K562 (cell line): ENCODE results near the gene SYF2. TPM values are rescaled to one million over a fixed set of nuclear protein-coding genes. Genes with fewer than 3 reads are reported as not detected.
A peak's percentile ranks its signal among the peaks of the same experiment; 100 is the strongest.

Experiments
- ARID1B ChIP-seq: fragments of 450-650 bp; IDR thresholded peaks from 2 replicates; pipeline ENCODE4 v1.6.1; 2016; ENCODE audit warnings: antibody characterized with exemption, mild to moderate bottlenecking, inconsistent platforms
- CBX1 ChIP-seq: sonication (generic); IDR thresholded peaks from 2 replicates; pipeline ENCODE4 v1.6.1; 2016; ENCODE audit warnings: antibody characterized with exemption, low read depth, mild to moderate bottlenecking
- COPS2 ChIP-seq: fragments of 450-650 bp; conservative IDR thresholded peaks from 2 replicates; pipeline ENCODE4 v1.6.1; 2016; ENCODE audit warnings: mild to moderate bottlenecking, moderate library complexity
- CTBP1 ChIP-seq: fragments of 450-650 bp; IDR thresholded peaks from 2 replicates; pipeline ENCODE4 v1.6.1; 2016; ENCODE audit warnings: borderline replicate concordance
- DPF2 ChIP-seq: fragments of 450-650 bp; IDR thresholded peaks from 2 replicates; pipeline ENCODE4 v1.6.1; 2016
- ELF1 ChIP-seq: fragments of 200-800 bp; sonication (Bioruptor generic); IDR thresholded peaks from 2 replicates; pipeline ENCODE4 v1.6.1; 2016; ENCODE audit warnings: missing genetic modification characterization, missing compliant biosample characterization
- ETV1 ChIP-seq: fragments of 450-650 bp; conservative IDR thresholded peaks from 2 replicates; pipeline ENCODE4 v1.6.1; 2016; ENCODE audit warnings: missing genetic modification characterization, control low read depth, low read depth, missing compliant biosample characterization
- FOXM1 ChIP-seq, 2 experiments: fragments of 450-650 bp in 1 of 2; sonication (generic) in 1 of 2; formaldehyde crosslinking in 1 of 2; IDR thresholded peaks; 2 replicates each; pipeline versions ENCODE4 v1.6.1 to v1.9.0; 2017 to 2022; ENCODE audit warnings: low read depth in 2 of 2, mild to moderate bottlenecking in 2 of 2, missing genetic modification reagents in 1 of 2, moderate library complexity in 1 of 2
- GATA2 ChIP-seq: sonication (generic); formaldehyde crosslinking; IDR thresholded peaks from 2 replicates; pipeline ENCODE4 v1.4.0; 2020; ENCODE audit warnings: mild to moderate bottlenecking, missing genetic modification reagents
- MEIS2 ChIP-seq: fragments of 450-650 bp; IDR thresholded peaks from 2 replicates; pipeline ENCODE4 v1.6.1; 2014; ENCODE audit warnings: mild to moderate bottlenecking; ENCODE audit not compliant: partially characterized antibody
- MTA3 ChIP-seq: fragments of 450-650 bp; formaldehyde crosslinking; IDR thresholded peaks from 2 replicates; pipeline ENCODE4 v1.6.1; 2017; ENCODE audit warnings: mild to moderate bottlenecking, borderline replicate concordance
- MYC ChIP-seq, 2 experiments: fragments of 250-450 bp in 1 of 2; sonication (Bioruptor Pico) in 1 of 2; IDR thresholded peaks; 2 replicates each; pipeline versions ENCODE4 v1.5.1 to v1.6.1; 2012 to 2021; ENCODE audit warnings: low read depth in 2 of 2, borderline replicate concordance in 1 of 2, improper control_type of control experiment in 1 of 2, low read length in 1 of 2, mild to moderate bottlenecking in 1 of 2, moderate library complexity in 1 of 2
- NFATC3 ChIP-seq: fragments of 450-650 bp; IDR thresholded peaks from 2 replicates; pipeline ENCODE4 v1.6.1; 2017; ENCODE audit warnings: mild to moderate bottlenecking
- NR2C1 ChIP-seq, 2 experiments: fragments of 450-650 bp; IDR thresholded peaks; 2 replicates each; pipeline ENCODE4 v1.6.1; 2017; ENCODE audit warnings: mild to moderate bottlenecking in 2 of 2, antibody characterized with exemption in 1 of 2, inconsistent platforms in 1 of 2, missing compliant biosample characterization in 1 of 2, missing genetic modification characterization in 1 of 2
- PBX2 ChIP-seq, 2 experiments: IDR thresholded peaks in 1 of 2; conservative IDR thresholded peaks in 1 of 2; 2 replicates each; pipeline ENCODE4 v1.6.1; 2016; ENCODE audit warnings: low read depth in 2 of 2, mild to moderate bottlenecking in 1 of 2, missing compliant biosample characterization in 1 of 2, missing genetic modification characterization in 1 of 2, moderate library complexity in 1 of 2
- PKNOX1 ChIP-seq: fragments of 450-650 bp; IDR thresholded peaks from 2 replicates; pipeline ENCODE4 v1.6.1; 2016
- RCOR1 ChIP-seq, 2 experiments: IDR thresholded peaks; 2 replicates each; pipeline ENCODE4 v1.6.1; 2012; ENCODE audit warnings: low read depth in 2 of 2, low read length in 2 of 2, borderline replicate concordance in 1 of 2, improper control_type of control experiment in 1 of 2
- SMARCE1 ChIP-seq: fragments of 450-650 bp; IDR thresholded peaks from 2 replicates; pipeline ENCODE4 v1.7.1; 2016; ENCODE audit warnings: mild to moderate bottlenecking
- SP1 ChIP-seq: sonication (generic); formaldehyde crosslinking; IDR thresholded peaks from 2 replicates; pipeline ENCODE4 v1.8.1; 2022; ENCODE audit warnings: mild to moderate bottlenecking, missing genetic modification reagents
- XRCC5 ChIP-seq: fragments of 200-400 bp; formaldehyde crosslinking; IDR thresholded peaks from 2 replicates; pipeline ENCODE4 v1.6.1; 2017; ENCODE audit warnings: low read depth, mild to moderate bottlenecking, low read length
- ZFX ChIP-seq: sonication (generic); formaldehyde crosslinking; IDR thresholded peaks from 2 replicates; pipeline ENCODE4 v1.8.0; 2022; ENCODE audit warnings: mild to moderate bottlenecking, missing genetic modification reagents, moderate library complexity
- ZNF766 ChIP-seq: fragments of 200-800 bp; sonication (Bioruptor generic); conservative IDR thresholded peaks from 2 replicates; pipeline ENCODE4 v1.6.1; 2016; ENCODE audit warnings: missing genetic modification characterization, missing compliant biosample characterization
- polyA plus RNA-seq, 8 experiments: library from polyadenylated mRNA; depleted of rRNA in 4 of 8; stranded (reverse) in 5 of 8; unstranded in 3 of 8; fragments of >200 nt; fragmentation: Nextera tagmentation in 2 of 8; fragmentation: Illumina TruSeq in 1 of 8; extraction: Ambion mirVana in 2 of 8; extraction: Trizol in 1 of 8; gene quantifications; 2 replicates each; pipeline versions ENCODE4 v1.2.1 to v1.2.3, GENCODE V29; 2011 to 2014; ENCODE audit warnings: inconsistent platforms in 1 of 8, missing spikeins in 1 of 8
- total RNA-seq, 7 experiments: library from RNA; depleted of rRNA in 6 of 7; stranded (reverse); fragments of >200 nt in 6 of 7; fragmentation: Illumina TruSeq in 2 of 7; extraction: Trizol in 2 of 7; gene quantifications; 2 replicates each; pipeline versions ENCODE4 v1.2.1 to v1.2.3, GENCODE V29; 2011 to 2021; ENCODE audit warnings: low replicate concordance in 1 of 7
- TF ChIP-seq, protein P1 (sequence below): IDR thresholded peaks from 2 replicates; pipeline ENCODE4 v1.6.1; 2014; ENCODE audit warnings: antibody characterized with exemption

SYF2 gene
- total and polyA plus RNA-seq, 9 of the 15 experiments (the other 6 are each of a cell fraction or from before 2014, with no cell fraction given) = 20.9 to 69.0 (median 43.2) TPM

DNA sequence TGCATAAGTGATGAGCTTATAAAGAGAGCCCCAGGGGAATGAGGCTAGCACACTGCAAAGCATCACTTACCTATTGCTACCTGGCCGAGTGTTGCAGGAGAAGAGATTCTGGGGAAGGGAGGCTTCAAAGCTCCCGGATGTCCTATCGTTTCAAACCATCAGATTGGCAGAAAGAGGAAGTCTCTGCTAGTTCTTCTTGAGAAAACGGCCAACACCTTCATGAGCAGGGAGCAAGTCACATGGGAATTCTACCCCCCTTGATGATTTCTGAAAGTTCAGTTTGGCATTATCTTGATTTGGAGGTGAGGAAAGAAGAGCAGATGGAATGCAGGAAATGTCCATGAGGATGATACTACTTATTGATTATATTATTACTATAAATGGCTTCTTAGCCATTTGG, 16.2 kb downstream of the SYF2 start (continued):
- TF ChIP-seq CBX1 (no peak), RCOR1 (IDR thresholded peaks at IDR 0.05; ENCODE audit: borderline replicate concordance in 1 of 2, low read depth in 2 of 2, low read length in 2 of 2) (peak in 1 of 2 experiments; percentile 74; a peak in 2 of 4 replicates), SMARCE1 (peak; percentile 41; the same call in 1 of the 2 replicates), PKNOX1 (peak; percentile 57; the same call in 1 of the 2 replicates), PBX2 (CRISPR knock-in tag; IDR thresholded peaks at IDR 0.05; ENCODE audit: low read depth) (no peak), PBX2 (tag; conservative IDR thresholded peaks at IDR 0.05; ENCODE audit: low read depth) (peak; percentile 64), COPS2 (no peak), ZFX (CRISPR knock-in tag) (no peak), GATA2 (CRISPR knock-in tag) (0 out of 2 replicates have a peak, but pooled peaks have one; percentile 59), ARID1B (0 out of 2 replicates have a peak, but pooled peaks have one; percentile 29), XRCC5 (0 out of 2 replicates have a peak, but pooled peaks have one; percentile 33), DPF2 (peak; percentile 35; the same call in 1 of the 2 replicates), CTBP1 (peak; percentile 91), MTA3 (no peak), FOXM1 (IDR thresholded peaks at IDR 0.05; ENCODE audit: low read depth) (peak; percentile 40; the same call in 1 of the 2 replicates), FOXM1 (CRISPR knock-in tag; IDR thresholded peaks at IDR 0.05; ENCODE audit: low read depth) (no peak), ETV1 (tag) (peak; percentile 16; the same call in 1 of the 2 replicates), SP1 (CRISPR knock-in tag) (0 out of 2 replicates have a peak, but pooled peaks have one; percentile 36), NR2C1 (IDR thresholded peaks at IDR 0.05) (0 out of 2 replicates have a peak, but pooled peaks have one; percentile 19), NR2C1 (tag; IDR thresholded peaks at IDR 0.05) (no peak), ZNF766 (0 out of 2 replicates have a peak, but pooled peaks have one; percentile 53), MEIS2 (peak; percentile 88), NFATC3 (no peak), MYC (IDR thresholded peaks at IDR 0.05; ENCODE audit: low read depth, low read length) (peak; percentile 41; the same call in 1 of the 2 replicates), MYC (CRISPR knock-in tag; IDR thresholded peaks at IDR 0.05; ENCODE audit: borderline replicate concordance, low read depth) (no peak), ELF1 (tag) (0 out of 2 replicates have a peak, but pooled peaks have one; percentile 26)
- TF ChIP-seq, protein P1, sequence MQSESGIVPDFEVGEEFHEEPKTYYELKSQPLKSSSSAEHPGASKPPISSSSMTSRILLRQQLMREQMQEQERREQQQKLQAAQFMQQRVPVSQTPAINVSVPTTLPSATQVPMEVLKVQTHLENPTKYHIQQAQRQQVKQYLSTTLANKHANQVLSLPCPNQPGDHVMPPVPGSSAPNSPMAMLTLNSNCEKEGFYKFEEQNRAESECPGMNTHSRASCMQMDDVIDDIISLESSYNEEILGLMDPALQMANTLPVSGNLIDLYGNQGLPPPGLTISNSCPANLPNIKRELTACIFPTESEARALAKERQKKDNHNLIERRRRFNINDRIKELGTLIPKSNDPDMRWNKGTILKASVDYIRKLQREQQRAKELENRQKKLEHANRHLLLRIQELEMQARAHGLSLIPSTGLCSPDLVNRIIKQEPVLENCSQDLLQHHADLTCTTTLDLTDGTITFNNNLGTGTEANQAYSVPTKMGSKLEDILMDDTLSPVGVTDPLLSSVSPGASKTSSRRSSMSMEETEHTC = 0 out of 2 replicates have a peak, but pooled peaks have one; percentile 42
